Stomach (tissue), 9 donors: ENCODE measurements around the gene RABGAP1L. TPM values are rescaled to one million over a fixed set of nuclear protein-coding genes. Genes with fewer than 3 reads are reported as not detected.

Source experiments
- DNase-seq, 2 donors: peaks; one replicate each; pipeline versions ENCODE4 v3.0.0 to v3.0.0-alpha.2; 2013 to 2019
- H3K27ac ChIP-seq, 5 donors: fragments of 200-600 bp in 4 of 5; sonication (generic) in 4 of 5; one replicate each; pipeline ENCODE4 v1.5.1; 2013 to 2019; ENCODE audit warnings: mild to moderate bottlenecking in 1 of 5, moderate library complexity in 1 of 5
- H3K27me3 ChIP-seq, 3 donors: fragments of 200-600 bp; sonication (generic); one replicate each; pipeline ENCODE4 v1.5.1; 2017 to 2019; ENCODE audit warnings: mixed run types in 1 of 3
- H3K36me3 ChIP-seq, 4 donors: fragments of 200-600 bp; sonication (generic); 1 replicate in 3 of 4; 2 replicates in 1 of 4; pipeline ENCODE4 v1.5.1; 2016 to 2019
- H3K4me1 ChIP-seq, 4 donors: fragments of 200-600 bp; sonication (generic); one replicate each; pipeline ENCODE4 v1.5.1; 2016 to 2019
- H3K4me3 ChIP-seq, 4 donors: fragments of 200-600 bp; sonication (generic) in 3 of 4; one replicate each; pipeline ENCODE4 v1.5.1; 2016 to 2019; ENCODE audit warnings: mild to moderate bottlenecking in 1 of 4
- H3K9me3 ChIP-seq, 4 donors: fragments of 200-600 bp; sonication (generic); one replicate each; pipeline ENCODE4 v1.5.1; 2016 to 2019
- EP300 ChIP-seq: sonication (generic); formaldehyde crosslinking; IDR thresholded peaks from one replicate; pipeline ENCODE4 v1.6.1; 2017; ENCODE audit warnings: antibody characterized with exemption
- POLR2A ChIP-seq, 4 donors: fragments of 450-650 bp; IDR thresholded peaks; one replicate each; pipeline ENCODE4 v1.6.1; 2016; ENCODE audit warnings: antibody characterized with exemption in 4 of 4, control low read depth in 2 of 4, mild to moderate bottlenecking in 1 of 4, moderate library complexity in 1 of 4
- POLR2AphosphoS5 ChIP-seq, 3 donors: sonication (generic); formaldehyde crosslinking; IDR thresholded peaks; one replicate each; pipeline ENCODE4 v1.6.1; 2016; ENCODE audit warnings: antibody characterized with exemption in 3 of 3
- WGBS, 5 donors: extraction: QIAGEN DNeasy Blood & Tissue Kit in 3 of 5; methylation state at CpG; one replicate each; pipeline versions ENCODE4 v1.1.5 to v1.1.7; 2013 to 2018; 5-methylcytosine and 5-hydroxymethylcytosine counted together
- intact Hi-C: fragments of 100-400 bp; cut with DNase I; formaldehyde crosslinking; loops from one replicate; pipeline ENCODE4 v1.15.1; 2023; ENCODE audit warnings: low total_unique reads
- polyA plus RNA-seq, 3 donors: library from polyadenylated mRNA; stranded (reverse); fragments of 200-250 nt; gene quantifications; one replicate each; pipeline ENCODE4 v1.2.3, GENCODE V29; 2013
- total RNA-seq, 5 donors: library from RNA; depleted of rRNA; stranded (reverse); fragments of >200 nt; gene quantifications; one replicate each; pipeline versions ENCODE4 v1.1.0 to v1.2.3, GENCODE V29; 2014 to 2016
- TF ChIP-seq, protein P1 (sequence below), 7 experiments: fragments of 450-650 bp in 4 of 7; fragments of 200-600 bp in 3 of 7; sonication (generic) in 3 of 7; IDR thresholded peaks; one replicate each; pipeline ENCODE4 v1.5.1; 2016 to 2019; ENCODE audit warnings: antibody characterized with exemption in 7 of 7, control low read depth in 2 of 7, mild to moderate bottlenecking in 1 of 7
- donor health status: healthy with polysubstance abuse.
- donor health status: Bipolar disorder and iron deficiency.
- donor health status: healthy.

The RABGAP1L gene
- total and polyA plus RNA-seq, 8 donors = 14.2 to 238 (median 57.9) TPM

DNA sequence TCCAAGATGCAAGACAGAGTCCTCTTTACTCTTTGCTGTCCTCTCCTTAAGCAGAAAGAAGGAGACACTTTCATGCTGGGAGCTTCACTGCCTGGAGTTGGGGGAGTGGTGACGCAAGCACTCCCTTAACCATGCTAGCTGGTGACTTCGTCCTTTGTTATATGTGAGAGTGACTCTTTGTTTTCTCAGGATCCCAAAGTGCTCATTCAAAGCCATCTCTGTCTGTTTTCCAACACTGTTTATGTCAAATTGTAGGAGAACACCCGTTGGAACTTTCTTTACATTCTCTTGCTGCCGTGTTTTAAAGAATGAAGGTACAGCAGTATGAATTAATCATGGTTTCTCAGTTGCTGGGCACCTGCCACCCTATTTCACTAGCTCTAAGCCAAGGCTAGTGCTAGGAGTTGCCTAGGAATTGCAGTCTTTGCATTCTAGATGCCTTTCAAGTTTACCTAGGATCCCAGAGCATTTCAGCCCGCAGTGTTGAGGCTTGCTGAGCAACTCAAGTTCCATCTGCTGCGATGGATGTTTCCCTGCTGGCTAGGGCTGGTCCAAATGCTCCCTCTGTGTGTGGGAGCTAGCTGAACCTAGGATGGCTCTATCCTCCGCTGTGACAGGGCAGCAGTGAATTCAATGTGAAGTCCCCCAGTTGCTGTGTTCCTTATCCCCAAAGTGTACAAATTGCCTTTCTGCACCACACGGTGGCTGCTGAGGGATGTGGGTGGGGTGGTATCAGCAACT, 205.8 kb downstream of the RABGAP1L start:
- no peak overlapping the region for H3K27ac ChIP-seq
- H3K4me3 ChIP-seq = no peak overlapping the region
- WGBS, 5 donors = 90 to 97% (median 90%) methylated on average over 8 of the region's 8 CpGs
- no peaks in the 10 kb centered on the region for H3K27me3 ChIP-seq
- DNase-seq = no peak
- intact Hi-C loops = no loop called here
- H3K4me1 ChIP-seq = no peaks in the 10 kb centered on the region
- TF ChIP-seq, protein P1, sequence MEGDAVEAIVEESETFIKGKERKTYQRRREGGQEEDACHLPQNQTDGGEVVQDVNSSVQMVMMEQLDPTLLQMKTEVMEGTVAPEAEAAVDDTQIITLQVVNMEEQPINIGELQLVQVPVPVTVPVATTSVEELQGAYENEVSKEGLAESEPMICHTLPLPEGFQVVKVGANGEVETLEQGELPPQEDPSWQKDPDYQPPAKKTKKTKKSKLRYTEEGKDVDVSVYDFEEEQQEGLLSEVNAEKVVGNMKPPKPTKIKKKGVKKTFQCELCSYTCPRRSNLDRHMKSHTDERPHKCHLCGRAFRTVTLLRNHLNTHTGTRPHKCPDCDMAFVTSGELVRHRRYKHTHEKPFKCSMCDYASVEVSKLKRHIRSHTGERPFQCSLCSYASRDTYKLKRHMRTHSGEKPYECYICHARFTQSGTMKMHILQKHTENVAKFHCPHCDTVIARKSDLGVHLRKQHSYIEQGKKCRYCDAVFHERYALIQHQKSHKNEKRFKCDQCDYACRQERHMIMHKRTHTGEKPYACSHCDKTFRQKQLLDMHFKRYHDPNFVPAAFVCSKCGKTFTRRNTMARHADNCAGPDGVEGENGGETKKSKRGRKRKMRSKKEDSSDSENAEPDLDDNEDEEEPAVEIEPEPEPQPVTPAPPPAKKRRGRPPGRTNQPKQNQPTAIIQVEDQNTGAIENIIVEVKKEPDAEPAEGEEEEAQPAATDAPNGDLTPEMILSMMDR (IDR thresholded peaks at IDR 0.05) = no peak
- TF ChIP-seq POLR2AphosphoS5 (IDR thresholded peaks at IDR 0.05) (no peak), POLR2A (IDR thresholded peaks at IDR 0.05) (no peak), EP300 (no peak)
- no peaks in the 10 kb centered on the region for H3K9me3 ChIP-seq
- no peaks in the 10 kb centered on the region for H3K36me3 ChIP-seq

DNA sequence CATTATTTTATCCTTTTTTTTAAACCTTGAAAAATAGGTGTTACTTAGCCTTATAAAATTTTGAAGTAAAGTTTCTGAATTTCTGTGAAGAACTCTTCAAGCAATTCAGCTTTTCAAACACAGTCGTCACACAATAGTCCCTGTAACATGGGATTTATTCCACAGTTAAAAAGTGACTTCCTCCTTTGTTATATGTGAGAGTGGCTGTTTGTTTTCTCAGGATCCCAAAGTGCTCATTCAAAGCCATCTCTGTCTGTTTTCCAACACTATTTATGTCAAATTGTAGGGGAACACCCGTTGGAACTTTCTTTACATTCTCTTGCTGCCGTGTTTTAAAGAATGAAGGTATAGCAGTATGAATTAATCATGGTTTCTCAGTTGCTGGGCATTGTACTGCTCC, 207.6 kb downstream of the RABGAP1L start:
- Histone ChIP-seq H3K9me3 (no peaks in the 10 kb centered on the region), H3K27ac (no peak overlapping the region), H3K4me3 (no peak overlapping the region), H3K27me3 (no peaks in the 10 kb centered on the region), H3K36me3 (no peaks in the 10 kb centered on the region), H3K4me1 (no peaks in the 10 kb centered on the region)
- TF ChIP-seq POLR2A (IDR thresholded peaks at IDR 0.05) (no peak), POLR2AphosphoS5 (IDR thresholded peaks at IDR 0.05) (no peak), EP300 (no peak)
- TF ChIP-seq, protein P1 (IDR thresholded peaks at IDR 0.05) = no peak
- 59 to 76% (median 64%) methylated on average over 3 of the region's 3 CpGs for WGBS, 5 donors
- intact Hi-C loops = no loop called here
- no peak for DNase-seq

DNA sequence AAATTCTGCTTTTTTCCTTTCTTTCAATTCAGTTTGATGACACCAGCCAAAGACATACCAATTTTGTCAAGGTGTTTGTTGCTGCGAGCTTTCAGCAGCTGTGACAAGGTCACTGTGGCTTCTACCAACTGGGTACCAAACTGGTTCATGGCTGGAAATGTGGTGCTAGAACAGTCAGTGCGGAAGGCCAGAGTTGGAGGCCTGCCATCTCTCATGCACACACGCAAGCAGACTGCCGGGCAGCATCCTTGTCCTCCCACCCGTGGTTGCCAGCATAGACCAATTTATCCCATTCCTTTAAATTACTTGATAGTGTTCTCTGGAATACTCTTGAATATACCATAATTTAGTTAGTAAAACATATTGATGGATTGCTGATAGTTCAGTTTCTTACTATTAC, 208.6 kb downstream of the RABGAP1L start:
- Histone ChIP-seq H3K4me3 (no peak overlapping the region), H3K9me3 (no peaks in the 10 kb centered on the region), H3K4me1 (no peaks in the 10 kb centered on the region), H3K27ac (no peak overlapping the region), H3K27me3 (no peaks in the 10 kb centered on the region), H3K36me3 (no peaks in the 10 kb centered on the region)
- intact Hi-C loops = no loop called here
- no peak for TF ChIP-seq POLR2AphosphoS5 (IDR thresholded peaks at IDR 0.05)
- WGBS, 5 donors = 95 to 99% (median 97%) methylated on average over 5 of the region's 5 CpGs
- DNase-seq = no peak

DNA sequence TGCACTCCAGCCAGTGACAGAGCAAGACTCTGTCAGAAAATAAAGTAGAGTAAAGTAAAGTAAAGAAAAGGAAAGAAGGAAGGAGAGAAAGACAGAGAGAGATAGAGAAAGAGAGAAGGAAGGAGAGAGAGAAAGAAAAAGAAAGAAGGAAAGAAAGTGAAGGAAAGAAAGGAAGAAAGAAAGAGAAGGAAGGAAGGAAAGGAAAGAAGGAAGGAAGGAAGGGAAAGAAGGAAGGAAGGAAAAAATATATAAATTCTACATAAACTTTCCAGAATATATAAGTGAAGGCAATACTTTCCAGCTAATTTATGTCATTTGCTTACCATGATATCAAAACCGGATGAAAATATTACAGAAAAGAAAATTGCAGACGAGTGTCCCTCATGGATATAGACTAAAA, 216.7 kb downstream of the RABGAP1L start:
- no peaks in the 10 kb centered on the region for H3K4me1 ChIP-seq
- no peaks in the 10 kb centered on the region for H3K27me3 ChIP-seq
- intact Hi-C loops = no loop called here
- TF ChIP-seq POLR2A (IDR thresholded peaks at IDR 0.05) = no peak
- TF ChIP-seq, protein P1 (IDR thresholded peaks at IDR 0.05) = no peak
- no peak for TF ChIP-seq EP300
- TF ChIP-seq POLR2AphosphoS5 (IDR thresholded peaks at IDR 0.05) = no peak
- H3K36me3 ChIP-seq = no peaks in the 10 kb centered on the region
- WGBS, 5 donors = 90 to 96% (median 94%) methylated on average over 2 of the region's 2 CpGs
- H3K27ac ChIP-seq = no peak overlapping the region
- H3K4me3 ChIP-seq = no peak overlapping the region
- H3K9me3 ChIP-seq = no peaks in the 10 kb centered on the region
- no peak for DNase-seq

DNA sequence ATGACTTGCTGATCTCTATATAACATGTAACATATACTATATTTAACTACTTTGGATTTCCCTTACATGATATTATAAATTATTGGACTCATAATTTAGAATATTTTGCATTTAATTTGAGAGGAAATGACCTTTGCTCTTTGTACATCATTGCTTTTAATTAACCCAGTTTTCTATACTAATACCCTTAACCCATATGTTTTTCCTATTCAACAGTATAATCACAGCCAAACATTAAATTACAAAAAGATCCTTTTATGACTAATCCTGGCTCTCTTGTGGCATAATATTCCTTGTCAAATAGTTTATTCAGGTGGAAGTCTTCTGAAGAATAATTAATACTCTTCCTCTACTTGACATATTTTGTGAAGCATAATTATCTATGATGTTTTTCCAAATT, 232.4 kb downstream of the RABGAP1L start:
- intact Hi-C loops = no loop called here
- no peak overlapping the region for H3K4me3 ChIP-seq
- H3K4me1 ChIP-seq = no peaks in the 10 kb centered on the region
- TF ChIP-seq POLR2AphosphoS5 (IDR thresholded peaks at IDR 0.05) (no peak), EP300 (no peak), POLR2A (IDR thresholded peaks at IDR 0.05) (no peak)
- TF ChIP-seq, protein P1 (IDR thresholded peaks at IDR 0.05) = no peak
- H3K27me3 ChIP-seq = no peaks in the 10 kb centered on the region
- H3K9me3 ChIP-seq = peaks cover 0 to 10% (median 0%) of the 10 kb centered on the region in 4 donors
- peaks cover 0 to 13% (median 6%) of the 10 kb centered on the region in 4 donors for H3K36me3 ChIP-seq
- DNase-seq = no peak
- H3K27ac ChIP-seq = no peak overlapping the region
